ENCODE results near the gene SCFD2.
A peak's percentile ranks its signal among the peaks of the same experiment; 100 is the strongest.

SCFD2 gene

GRCh38 chr4:53362093-53362492 is 3.8 kb downstream of the SCFD2 start:
- no peak overlapping the region for H2AFZ ChIP-seq (ENCODE audit: low read length)
- no peaks in the 10 kb centered on the region for H3F3A ChIP-seq (ENCODE audit: insufficient read depth, low read length)
- H3K4me1 ChIP-seq (ENCODE audit: insufficient read depth, low read length, severe bottlenecking), result peaks cover 59% of the 10 kb centered on the region
- TF ChIP-seq, protein P1, sequence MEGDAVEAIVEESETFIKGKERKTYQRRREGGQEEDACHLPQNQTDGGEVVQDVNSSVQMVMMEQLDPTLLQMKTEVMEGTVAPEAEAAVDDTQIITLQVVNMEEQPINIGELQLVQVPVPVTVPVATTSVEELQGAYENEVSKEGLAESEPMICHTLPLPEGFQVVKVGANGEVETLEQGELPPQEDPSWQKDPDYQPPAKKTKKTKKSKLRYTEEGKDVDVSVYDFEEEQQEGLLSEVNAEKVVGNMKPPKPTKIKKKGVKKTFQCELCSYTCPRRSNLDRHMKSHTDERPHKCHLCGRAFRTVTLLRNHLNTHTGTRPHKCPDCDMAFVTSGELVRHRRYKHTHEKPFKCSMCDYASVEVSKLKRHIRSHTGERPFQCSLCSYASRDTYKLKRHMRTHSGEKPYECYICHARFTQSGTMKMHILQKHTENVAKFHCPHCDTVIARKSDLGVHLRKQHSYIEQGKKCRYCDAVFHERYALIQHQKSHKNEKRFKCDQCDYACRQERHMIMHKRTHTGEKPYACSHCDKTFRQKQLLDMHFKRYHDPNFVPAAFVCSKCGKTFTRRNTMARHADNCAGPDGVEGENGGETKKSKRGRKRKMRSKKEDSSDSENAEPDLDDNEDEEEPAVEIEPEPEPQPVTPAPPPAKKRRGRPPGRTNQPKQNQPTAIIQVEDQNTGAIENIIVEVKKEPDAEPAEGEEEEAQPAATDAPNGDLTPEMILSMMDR (IDR thresholded peaks at IDR 0.05; ENCODE audit: low read length), result no peak
- no peak overlapping the region for H3K9ac ChIP-seq (ENCODE audit: low read length)
- peaks cover 80% of the 10 kb centered on the region for H3K79me2 ChIP-seq (ENCODE audit: insufficient read depth, low read length)
- no peak overlapping the region for H3K27ac ChIP-seq (ENCODE audit: low read depth, low read length, poor library complexity, severe bottlenecking)
- H4K20me1 ChIP-seq (ENCODE audit: insufficient read depth, low read length), result no peaks in the 10 kb centered on the region
- H3K9me2 ChIP-seq (ENCODE audit: low read depth, low read length), result no peaks in the 10 kb centered on the region
- peaks cover 15% of the 10 kb centered on the region; the same call in 1 of the 2 replicates for H3K36me3 ChIP-seq (ENCODE audit: insufficient read depth, low read length)
- H3K9me3 ChIP-seq (ENCODE audit: low read length), result no peaks in the 10 kb centered on the region
- peak overlapping the region; percentile 80 for H3K4me3 ChIP-seq (ENCODE audit: low read depth, low read length, poor library complexity, severe bottlenecking)
- no peaks in the 10 kb centered on the region for H3K27me3 ChIP-seq (ENCODE audit: insufficient read depth, low read length)
- peak overlapping the region; percentile 70 for H3K4me2 ChIP-seq (ENCODE audit: low read length)

DNA sequence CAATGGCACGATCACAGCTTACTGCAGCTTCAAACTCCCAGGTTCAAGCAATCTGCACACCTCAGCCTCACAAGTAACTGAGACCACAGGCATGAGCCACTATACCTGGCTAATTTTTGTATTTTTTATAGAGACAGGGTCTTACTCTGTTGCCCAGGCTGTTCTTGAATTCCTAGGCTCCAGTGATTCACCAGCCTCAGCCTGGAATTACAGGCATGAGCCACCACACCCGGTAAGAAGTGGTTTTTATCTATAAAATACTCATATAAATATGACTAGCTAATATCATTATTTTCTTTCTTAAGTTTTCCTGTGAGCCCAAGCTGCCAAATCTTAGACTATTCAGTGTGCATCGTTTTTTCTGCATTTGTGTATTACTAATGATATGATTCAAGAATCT is 4.4 kb downstream of the SCFD2 start:
- Histone ChIP-seq H3K27ac (ENCODE audit: low read depth, low read length, poor library complexity, severe bottlenecking) (no peak overlapping the region), H3K4me2 (ENCODE audit: low read length) (peak overlapping the region; percentile 70), H3K4me3 (ENCODE audit: low read depth, low read length, poor library complexity, severe bottlenecking) (peak overlapping the region; percentile 80)

DNA sequence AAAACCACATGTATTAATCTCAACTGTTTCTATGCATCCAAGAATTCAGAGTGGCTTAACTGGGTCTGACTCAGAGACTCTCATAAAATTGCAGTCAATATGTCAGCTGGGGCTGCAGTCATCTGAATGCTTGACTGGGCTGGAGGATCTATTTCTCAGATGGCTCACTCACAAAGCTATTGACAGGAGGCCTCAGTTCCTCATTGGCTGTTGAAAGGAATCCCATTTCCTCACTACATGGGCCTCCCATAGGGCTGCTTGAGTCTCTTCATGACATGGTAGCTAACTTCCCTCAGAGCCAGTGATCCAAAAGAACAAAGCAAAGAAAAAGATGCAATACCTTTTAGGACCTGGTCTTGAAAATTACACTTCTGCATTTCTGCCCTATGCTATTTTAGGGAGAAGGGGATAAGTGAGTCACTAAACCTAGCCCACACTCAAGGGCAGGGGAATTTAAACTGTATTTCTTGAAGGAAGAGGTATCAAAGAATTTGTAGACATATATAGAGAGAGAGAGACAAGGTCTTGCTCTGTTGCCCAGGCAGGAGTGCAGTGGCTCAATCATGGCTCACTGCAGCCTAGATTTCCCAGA is 9.8 kb downstream of the SCFD2 start:
- Histone ChIP-seq H3K36me3 (ENCODE audit: insufficient read depth, low read length) (peaks cover 52% of the 10 kb centered on the region), H3K4me1 (ENCODE audit: insufficient read depth, low read length, severe bottlenecking) (peaks cover 14% of the 10 kb centered on the region), H3K9me2 (ENCODE audit: low read depth, low read length) (no peaks in the 10 kb centered on the region), H3K79me2 (ENCODE audit: insufficient read depth, low read length) (peaks cover 42% of the 10 kb centered on the region), H3K4me3 (ENCODE audit: low read depth, low read length, poor library complexity, severe bottlenecking) (no peak overlapping the region), H3F3A (ENCODE audit: insufficient read depth, low read length) (no peaks in the 10 kb centered on the region), H3K9ac (ENCODE audit: low read length) (no peak overlapping the region), H3K9me3 (ENCODE audit: low read length) (no peaks in the 10 kb centered on the region), H3K27ac (ENCODE audit: low read depth, low read length, poor library complexity, severe bottlenecking) (no peak overlapping the region), H4K20me1 (ENCODE audit: insufficient read depth, low read length) (no peaks in the 10 kb centered on the region), H2AFZ (ENCODE audit: low read length) (no peak overlapping the region), H3K27me3 (ENCODE audit: insufficient read depth, low read length) (no peaks in the 10 kb centered on the region), H3K4me2 (ENCODE audit: low read length) (no peak overlapping the region)
- TF ChIP-seq, protein P1 (IDR thresholded peaks at IDR 0.05; ENCODE audit: low read length), result no peak
- no peak for TF ChIP-seq EZH2 (IDR thresholded peaks at IDR 0.05; ENCODE audit: borderline replicate concordance, low read length)

More for the DNA sequence above, 4.4 kb downstream of the SCFD2 start:
- no peak for TF ChIP-seq EZH2 (IDR thresholded peaks at IDR 0.05; ENCODE audit: borderline replicate concordance, low read length)
- TF ChIP-seq, protein P1 (IDR thresholded peaks at IDR 0.05; ENCODE audit: low read length), result no peak
- Histone ChIP-seq H3K9me3 (ENCODE audit: low read length) (no peaks in the 10 kb centered on the region), H3F3A (ENCODE audit: insufficient read depth, low read length) (no peaks in the 10 kb centered on the region), H3K4me1 (ENCODE audit: insufficient read depth, low read length, severe bottlenecking) (peaks cover 56% of the 10 kb centered on the region), H4K20me1 (ENCODE audit: insufficient read depth, low read length) (no peaks in the 10 kb centered on the region), H3K79me2 (ENCODE audit: insufficient read depth, low read length) (peaks cover 80% of the 10 kb centered on the region), H2AFZ (ENCODE audit: low read length) (no peak overlapping the region), H3K27me3 (ENCODE audit: insufficient read depth, low read length) (no peaks in the 10 kb centered on the region), H3K9ac (ENCODE audit: low read length) (no peak overlapping the region), H3K9me2 (ENCODE audit: low read depth, low read length) (no peaks in the 10 kb centered on the region), H3K36me3 (ENCODE audit: insufficient read depth, low read length) (peaks cover 15% of the 10 kb centered on the region; the same call in 1 of the 2 replicates)
